Testis (tissue), 2 donors: ENCODE data around the gene SKP1.

Source experiments
- POLR2A ChIP-seq: fragments of 450-650 bp; IDR thresholded peaks from one replicate; pipeline ENCODE4 v1.6.1; 2017; ENCODE audit warnings: antibody characterized with exemption, mild to moderate bottlenecking, moderate library complexity
- TF ChIP-seq, protein P1 (sequence below), 3 experiments: fragments of 450-650 bp in 2 of 3; fragments of 200-600 bp in 1 of 3; sonication (generic) in 1 of 3; IDR thresholded peaks; one replicate each; pipeline ENCODE4 v1.5.1; 2016 to 2019; ENCODE audit warnings: antibody characterized with exemption in 3 of 3, mild to moderate bottlenecking in 2 of 3, moderate library complexity in 1 of 3

GRCh38 chr5:134162592-134162991, 14.2 kb downstream of the SKP1 start:
- TF ChIP-seq, protein P1, sequence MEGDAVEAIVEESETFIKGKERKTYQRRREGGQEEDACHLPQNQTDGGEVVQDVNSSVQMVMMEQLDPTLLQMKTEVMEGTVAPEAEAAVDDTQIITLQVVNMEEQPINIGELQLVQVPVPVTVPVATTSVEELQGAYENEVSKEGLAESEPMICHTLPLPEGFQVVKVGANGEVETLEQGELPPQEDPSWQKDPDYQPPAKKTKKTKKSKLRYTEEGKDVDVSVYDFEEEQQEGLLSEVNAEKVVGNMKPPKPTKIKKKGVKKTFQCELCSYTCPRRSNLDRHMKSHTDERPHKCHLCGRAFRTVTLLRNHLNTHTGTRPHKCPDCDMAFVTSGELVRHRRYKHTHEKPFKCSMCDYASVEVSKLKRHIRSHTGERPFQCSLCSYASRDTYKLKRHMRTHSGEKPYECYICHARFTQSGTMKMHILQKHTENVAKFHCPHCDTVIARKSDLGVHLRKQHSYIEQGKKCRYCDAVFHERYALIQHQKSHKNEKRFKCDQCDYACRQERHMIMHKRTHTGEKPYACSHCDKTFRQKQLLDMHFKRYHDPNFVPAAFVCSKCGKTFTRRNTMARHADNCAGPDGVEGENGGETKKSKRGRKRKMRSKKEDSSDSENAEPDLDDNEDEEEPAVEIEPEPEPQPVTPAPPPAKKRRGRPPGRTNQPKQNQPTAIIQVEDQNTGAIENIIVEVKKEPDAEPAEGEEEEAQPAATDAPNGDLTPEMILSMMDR (IDR thresholded peaks at IDR 0.05), result no peak
- no peak for TF ChIP-seq POLR2A
